ENCODE measurements around the gene CBX8.
A peak's percentile ranks its signal among the peaks of the same experiment; 100 is the strongest.

The CBX8 gene

DNA sequence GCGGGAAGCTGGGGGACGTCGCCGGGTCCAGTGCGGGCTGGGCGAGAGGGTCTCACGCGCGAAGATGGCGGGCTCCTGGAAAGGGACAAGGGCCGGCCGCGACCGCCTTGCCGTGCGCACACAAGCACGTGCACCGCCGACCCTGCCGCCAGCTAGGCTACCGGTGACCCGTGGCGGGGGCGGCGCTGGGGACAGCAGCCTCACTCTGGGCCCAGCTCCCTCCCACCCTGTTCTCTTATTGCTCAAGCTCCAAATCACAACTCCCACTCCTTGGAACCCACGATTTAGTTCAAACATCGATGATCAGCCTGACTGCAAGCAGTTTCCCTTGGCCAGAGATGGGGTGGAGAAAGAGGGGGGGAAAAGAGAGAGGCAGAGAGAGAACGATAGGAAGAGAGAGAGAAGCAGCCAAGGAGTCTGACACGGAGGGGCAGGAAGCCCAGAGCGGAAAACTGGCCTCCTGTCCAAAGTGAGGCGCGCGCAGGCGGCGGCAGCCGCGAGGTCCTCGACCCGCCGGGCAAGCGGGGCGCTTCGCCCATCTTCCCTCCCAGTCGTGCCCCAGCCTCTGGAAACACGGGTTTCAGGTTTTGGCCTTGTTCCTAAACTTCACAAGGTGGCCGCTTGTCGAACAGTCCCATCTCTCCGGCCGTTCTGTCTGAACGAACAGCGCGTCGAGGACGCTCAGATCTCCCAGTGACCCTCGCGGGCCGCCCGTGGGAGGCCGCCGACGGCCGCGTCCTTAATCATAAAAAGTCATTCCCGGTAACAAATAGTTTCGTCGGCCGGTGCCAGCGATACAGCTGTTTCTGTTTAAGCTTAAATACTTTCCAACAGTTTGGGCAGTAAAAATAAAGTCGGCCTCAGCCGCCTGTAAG lies 1.7 kb upstream of the CBX8 start:
- H3K9me2 ChIP-seq (replicated peaks; ENCODE audit: control insufficient read depth, low read length): no peaks in the 10 kb centered on the region
- peaks cover 8% of the 10 kb centered on the region; the same call in 1 of the 2 replicates for H3F3A ChIP-seq (ENCODE audit: control insufficient read depth, insufficient read depth)
- peak overlapping the region; percentile 77 for H3K4me2 ChIP-seq (ENCODE audit: low read length)
- no peaks in the 10 kb centered on the region for H4K20me1 ChIP-seq (ENCODE audit: control insufficient read depth, insufficient read depth, low read depth, low read length)
- peaks cover 50% of the 10 kb centered on the region for H3K4me1 ChIP-seq (ENCODE audit: control insufficient read depth, low read length)
- H3K36me3 ChIP-seq (ENCODE audit: control insufficient read depth, low read length): peaks cover 10% of the 10 kb centered on the region; the same call in 1 of the 2 replicates
- TF ChIP-seq, protein P1, sequence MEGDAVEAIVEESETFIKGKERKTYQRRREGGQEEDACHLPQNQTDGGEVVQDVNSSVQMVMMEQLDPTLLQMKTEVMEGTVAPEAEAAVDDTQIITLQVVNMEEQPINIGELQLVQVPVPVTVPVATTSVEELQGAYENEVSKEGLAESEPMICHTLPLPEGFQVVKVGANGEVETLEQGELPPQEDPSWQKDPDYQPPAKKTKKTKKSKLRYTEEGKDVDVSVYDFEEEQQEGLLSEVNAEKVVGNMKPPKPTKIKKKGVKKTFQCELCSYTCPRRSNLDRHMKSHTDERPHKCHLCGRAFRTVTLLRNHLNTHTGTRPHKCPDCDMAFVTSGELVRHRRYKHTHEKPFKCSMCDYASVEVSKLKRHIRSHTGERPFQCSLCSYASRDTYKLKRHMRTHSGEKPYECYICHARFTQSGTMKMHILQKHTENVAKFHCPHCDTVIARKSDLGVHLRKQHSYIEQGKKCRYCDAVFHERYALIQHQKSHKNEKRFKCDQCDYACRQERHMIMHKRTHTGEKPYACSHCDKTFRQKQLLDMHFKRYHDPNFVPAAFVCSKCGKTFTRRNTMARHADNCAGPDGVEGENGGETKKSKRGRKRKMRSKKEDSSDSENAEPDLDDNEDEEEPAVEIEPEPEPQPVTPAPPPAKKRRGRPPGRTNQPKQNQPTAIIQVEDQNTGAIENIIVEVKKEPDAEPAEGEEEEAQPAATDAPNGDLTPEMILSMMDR (IDR thresholded peaks at IDR 0.05; ENCODE audit: low read depth, low read length, poor library complexity, severe bottlenecking): no peak
- TF ChIP-seq EZH2phosphoT487 (IDR thresholded peaks at IDR 0.05; ENCODE audit: borderline replicate concordance, low read length): no peak; the same call in 1 of the 2 replicates
- H3K27me3 ChIP-seq (ENCODE audit: control insufficient read depth, low read length): peaks cover 23% of the 10 kb centered on the region
- H3K79me2 ChIP-seq (ENCODE audit: control insufficient read depth, low read length): peaks cover 14% of the 10 kb centered on the region
- no peaks in the 10 kb centered on the region for H3K9me3 ChIP-seq (ENCODE audit: control insufficient read depth, insufficient read depth, low read length)
- no peak overlapping the region for H3K27ac ChIP-seq (ENCODE audit: low read depth, low read length)
- peak overlapping the region; percentile 67 for H3K4me3 ChIP-seq (ENCODE audit: low read length)

DNA sequence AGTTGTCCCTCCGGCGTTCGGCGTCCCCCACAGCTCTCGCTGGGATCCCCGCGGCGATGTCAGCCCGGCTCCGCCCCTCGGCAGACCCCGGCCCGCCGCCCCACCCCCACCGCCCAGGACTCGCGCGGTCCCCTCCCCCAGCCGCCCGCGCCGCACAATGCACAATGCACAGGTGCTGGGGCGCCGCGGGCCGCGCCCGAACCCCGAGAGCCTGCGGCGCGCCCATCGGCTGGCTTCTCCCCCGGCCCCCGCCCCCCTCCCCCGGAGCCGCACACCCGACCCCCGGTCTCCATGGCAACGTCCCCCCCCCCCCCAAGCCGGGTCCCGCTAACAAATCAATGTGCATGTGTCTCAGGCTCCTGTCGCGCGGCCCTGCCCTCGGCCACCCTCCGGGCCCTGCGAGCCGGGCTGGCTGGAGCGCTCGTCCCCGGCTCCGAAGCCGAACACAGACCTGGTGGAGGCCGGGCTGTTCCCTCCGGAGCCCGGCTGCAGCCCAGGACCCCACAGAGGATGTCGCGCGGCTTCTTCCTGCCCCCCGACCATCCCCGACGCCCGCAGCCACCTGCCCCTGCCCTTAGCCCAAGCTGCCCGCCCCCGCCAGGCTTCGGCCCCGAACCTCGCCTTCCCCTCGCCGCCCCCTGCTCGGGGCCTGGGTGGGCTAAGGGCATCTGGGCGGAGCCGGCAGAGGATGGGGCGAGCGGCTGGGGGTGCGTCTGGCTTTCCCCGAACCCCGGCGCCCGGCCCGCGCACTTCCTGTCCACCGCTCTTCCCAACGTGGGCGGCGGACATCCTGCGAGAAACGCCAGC lies 818 bp upstream of the CBX8 start:
- Histone ChIP-seq H3K9me2 (replicated peaks; ENCODE audit: control insufficient read depth, low read length) (no peaks in the 10 kb centered on the region), H3F3A (ENCODE audit: control insufficient read depth, insufficient read depth) (peaks cover 8% of the 10 kb centered on the region; the same call in 1 of the 2 replicates), H3K27me3 (ENCODE audit: control insufficient read depth, low read length) (peaks cover 23% of the 10 kb centered on the region), H3K9me3 (ENCODE audit: control insufficient read depth, insufficient read depth, low read length) (no peaks in the 10 kb centered on the region), H3K79me2 (ENCODE audit: control insufficient read depth, low read length) (peaks cover 14% of the 10 kb centered on the region), H3K36me3 (ENCODE audit: control insufficient read depth, low read length) (peaks cover 12% of the 10 kb centered on the region; the same call in 1 of the 2 replicates), H3K4me1 (ENCODE audit: control insufficient read depth, low read length) (peaks cover 44% of the 10 kb centered on the region), H3K4me2 (ENCODE audit: low read length) (peak overlapping the region; percentile 77), H4K20me1 (ENCODE audit: control insufficient read depth, insufficient read depth, low read depth, low read length) (no peaks in the 10 kb centered on the region), H3K4me3 (ENCODE audit: low read length) (peak overlapping the region; percentile 67), H3K27ac (ENCODE audit: low read depth, low read length) (no peak overlapping the region)
- TF ChIP-seq, protein P1 (IDR thresholded peaks at IDR 0.05; ENCODE audit: low read depth, low read length, poor library complexity, severe bottlenecking): no peak
- no peak; the same call in 1 of the 2 replicates for TF ChIP-seq EZH2phosphoT487 (IDR thresholded peaks at IDR 0.05; ENCODE audit: borderline replicate concordance, low read length)

DNA sequence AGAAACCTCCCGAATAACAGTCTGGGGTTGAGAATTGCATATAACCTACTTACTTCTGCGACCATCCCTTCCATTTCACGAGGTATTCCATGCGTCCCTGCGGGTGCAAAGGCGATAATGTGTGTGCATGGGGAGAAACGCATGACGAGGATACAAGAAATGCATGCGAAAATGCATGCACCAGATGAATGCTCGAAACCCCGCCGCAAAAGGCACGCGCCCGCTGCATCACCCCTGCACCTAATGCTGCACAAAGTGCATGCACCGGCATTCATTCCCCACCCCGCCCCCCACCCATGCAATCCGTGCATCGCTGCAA lies 474 bp downstream of the CBX8 start:
- Histone ChIP-seq H3K79me2 (ENCODE audit: control insufficient read depth, low read length) (peaks cover 14% of the 10 kb centered on the region), H3K9me2 (replicated peaks; ENCODE audit: control insufficient read depth, low read length) (no peaks in the 10 kb centered on the region), H3K27ac (ENCODE audit: low read depth, low read length) (peak overlapping the region; percentile 50), H3K9me3 (ENCODE audit: control insufficient read depth, insufficient read depth, low read length) (no peaks in the 10 kb centered on the region), H3K4me2 (ENCODE audit: low read length) (peak overlapping the region; percentile 78), H3K36me3 (ENCODE audit: control insufficient read depth, low read length) (peaks cover 12% of the 10 kb centered on the region; the same call in 1 of the 2 replicates), H3K4me1 (ENCODE audit: control insufficient read depth, low read length) (peaks cover 43% of the 10 kb centered on the region), H3F3A (ENCODE audit: control insufficient read depth, insufficient read depth) (peaks cover 5% of the 10 kb centered on the region; the same call in 1 of the 2 replicates), H4K20me1 (ENCODE audit: control insufficient read depth, insufficient read depth, low read depth, low read length) (no peaks in the 10 kb centered on the region), H3K4me3 (ENCODE audit: low read length) (peak overlapping the region; percentile 85), H3K27me3 (ENCODE audit: control insufficient read depth, low read length) (peaks cover 34% of the 10 kb centered on the region)
- no peak for TF ChIP-seq EZH2phosphoT487 (IDR thresholded peaks at IDR 0.05; ENCODE audit: borderline replicate concordance, low read length)
- TF ChIP-seq, protein P1 (IDR thresholded peaks at IDR 0.05; ENCODE audit: low read depth, low read length, poor library complexity, severe bottlenecking): no peak
